Psoas muscle (tissue), 8 donors: ENCODE data around the gene WDR59. TPM values are rescaled to one million over a fixed set of nuclear protein-coding genes. Genes with fewer than 3 reads are reported as not detected.

Experiments used
- ATAC-seq, 4 donors: fragments of 200-7000 bp; cut with Tn5 transposase; one replicate each; pipeline ENCODE4 v1.9.1; 2020; ENCODE audit warnings: moderate library complexity in 3 of 4, mild to moderate bottlenecking in 2 of 4
- DNase-seq, 2 donors: peaks; one replicate each; pipeline ENCODE4 v3.0.0-alpha.2; 2020
- H3K27ac ChIP-seq: fragments of 200-600 bp; one replicate; pipeline ENCODE4 v1.8.0; 2022
- H3K27me3 ChIP-seq, 3 donors: fragments of 200-600 bp in 1 of 3; one replicate each; pipeline versions ENCODE4 v1.6.1 to v1.8.0; 2013 to 2022; ENCODE audit warnings: low read length in 2 of 3, mild to moderate bottlenecking in 2 of 3, moderate library complexity in 1 of 3; ENCODE audit not compliant: insufficient read depth in 3 of 3
- H3K36me3 ChIP-seq, 2 donors: fragments of 200-600 bp in 1 of 2; one replicate each; pipeline versions ENCODE4 v1.6.1 to v1.8.0; 2013 to 2022; ENCODE audit warnings: low read depth in 1 of 2, mild to moderate bottlenecking in 1 of 2, moderate library complexity in 1 of 2; ENCODE audit not compliant: insufficient read depth in 1 of 2
- H3K4me1 ChIP-seq: fragments of 200-600 bp; one replicate; pipeline ENCODE4 v1.8.0; 2022
- H3K4me3 ChIP-seq: fragments of 200-600 bp; one replicate; pipeline ENCODE4 v1.8.0; 2022; ENCODE audit warnings: mild to moderate bottlenecking
- H3K9me3 ChIP-seq: fragments of 200-600 bp; one replicate; pipeline ENCODE4 v1.8.0; 2022
- CTCF ChIP-seq: fragments of 200-600 bp; IDR thresholded peaks from one replicate; pipeline ENCODE4 v1.8.0; 2022; ENCODE audit warnings: antibody characterized with exemption
- WGBS, 3 donors: extraction: QIAGEN DNeasy Blood & Tissue Kit; methylation state at CpG; one replicate each; pipeline versions ENCODE4 v1.1.6 to v1.1.7; 2013; 5-methylcytosine and 5-hydroxymethylcytosine counted together
- intact Hi-C, 2 donors: fragments of 100-400 bp; cut with DNase I; formaldehyde crosslinking; loops; one replicate each; pipeline versions ENCODE4 v1.11.0 to v1.14.2; 2022
- polyA plus RNA-seq, 3 donors: library from polyadenylated mRNA; stranded (reverse); fragments of 200-250 nt; gene quantifications; one replicate each; pipeline ENCODE4 v1.2.3, GENCODE V29; 2013
- total RNA-seq, 4 donors: library from RNA; stranded (reverse); fragmentation: NEBNext Ultra II Directional in 2 of 4; extraction: Animal tissue kit (Norgen Biotek cat#: 25700) in 2 of 4; gene quantifications; one replicate each; pipeline versions ENCODE4 v1.2.1 to v1.2.4, GENCODE V29; 2021 to 2023
- donor health status: healthy with polysubstance abuse.
- donor health status: DM: no; HTN: no; CAD: no; lungs with moderate emphysema.
- donor health status: Bipolar disorder and iron deficiency.
- donor health status: healthy.
- donor health status: DM: yes; HTN: yes; CAD: no.
- donor health status: DM: no; HTN: no; CAD: no.
- donor health status: DM: no; HTN: no; CAD: no.
- donor health status: DM: yes; HTN: yes; CAD: no.

WDR59 gene
- total and polyA plus RNA-seq, 7 donors = 12.0 to 48.2 (median 30.6) TPM

GRCh38 chr16:74831467-74831866 lies 153.5 kb downstream of the WDR59 start:
- no peak for ATAC-seq
- 75 to 82% (median 81%) methylated on average over 5 of the region's 5 CpGs for WGBS, 3 donors
- H3K36me3 ChIP-seq = no peaks in the 10 kb centered on the region
- no peak overlapping the region for H3K4me3 ChIP-seq
- H3K4me1 ChIP-seq = no peaks in the 10 kb centered on the region
- no peak for DNase-seq
- no peak for TF ChIP-seq CTCF
- peaks cover 10% of the 10 kb centered on the region for H3K9me3 ChIP-seq
- H3K27ac ChIP-seq = no peak overlapping the region
- intact Hi-C loops = no loop called here
- no peaks in the 10 kb centered on the region for H3K27me3 ChIP-seq

- Histone ChIP-seq H3K9me3 (peaks cover 10% of the 10 kb centered on the region), H3K4me1 (no peaks in the 10 kb centered on the region), H3K4me3 (no peak overlapping the region), H3K27ac (no peak overlapping the region), H3K36me3 (no peaks in the 10 kb centered on the region), H3K27me3 (no peaks in the 10 kb centered on the region)
- DNase-seq (no peak), ATAC-seq (no peak)
- intact Hi-C loops = no loop called here
- no peak for TF ChIP-seq CTCF
- WGBS, 3 donors = 60 to 70% (median 63%) methylated on average over 3 of the region's 3 CpGs
Observed at GRCh38 chr16:74830648-74831047, 154.3 kb downstream of the WDR59 start.

- intact Hi-C loops = no loop called here
- no peaks in the 10 kb centered on the region for H3K4me1 ChIP-seq
- H3K36me3 ChIP-seq = no peaks in the 10 kb centered on the region
- no peak for TF ChIP-seq CTCF
- ATAC-seq (no peak), DNase-seq (no peak)
- H3K27me3 ChIP-seq = no peaks in the 10 kb centered on the region
- H3K4me3 ChIP-seq = no peak overlapping the region
- H3K27ac ChIP-seq = no peak overlapping the region
- 89 to 94% (median 90%) methylated on average over 5 of the region's 5 CpGs for WGBS, 3 donors
- H3K9me3 ChIP-seq = peaks cover 10% of the 10 kb centered on the region
Observed at GRCh38 chr16:74829637-74830036, 155.3 kb downstream of the WDR59 start.

- ATAC-seq (no peak), DNase-seq (no peak)
- intact Hi-C loops = no loop called here
- peaks cover 10% of the 10 kb centered on the region for H3K9me3 ChIP-seq
- no peak for TF ChIP-seq CTCF
- 62 to 67% (median 64%) methylated on average over 5 of the region's 5 CpGs for WGBS, 3 donors
- H3K27ac ChIP-seq = no peak overlapping the region
- H3K4me3 ChIP-seq = no peak overlapping the region
- H3K4me1 ChIP-seq = no peaks in the 10 kb centered on the region
- H3K27me3 ChIP-seq = no peaks in the 10 kb centered on the region
- no peaks in the 10 kb centered on the region for H3K36me3 ChIP-seq
Observed at GRCh38 chr16:74825941-74826340, 159.0 kb downstream of the WDR59 start.

GRCh38 chr16:74825016-74825415 lies 159.9 kb downstream of the WDR59 start:
- Histone ChIP-seq H3K27me3 (no peaks in the 10 kb centered on the region), H3K36me3 (no peaks in the 10 kb centered on the region), H3K9me3 (peaks cover 10% of the 10 kb centered on the region), H3K4me3 (no peak overlapping the region), H3K27ac (no peak overlapping the region), H3K4me1 (no peaks in the 10 kb centered on the region)
- ATAC-seq (no peak), DNase-seq (no peak)
- intact Hi-C loops = no loop called here
- no peak for TF ChIP-seq CTCF
- WGBS, 3 donors = 75 to 90% (median 84%) methylated on average over 3 of the region's 3 CpGs

Other genes starting within 250 kb of the WDR59 start
- not detected for gene FA2H, start 210.3 kb downstream of the WDR59 start, total RNA-seq
- under 1 TPM; 0.06 to 0.10 (median 0.07) TPM for gene FA2H, start 210.3 kb downstream of the WDR59 start, polyA plus RNA-seq
- 10 to 100 TPM; 21.1 to 57.0 (median 36.1) TPM for gene ZNRF1, start 13.9 kb upstream of the WDR59 start, total RNA-seq
- gene ZNRF1, start 13.9 kb upstream of the WDR59 start, polyA plus RNA-seq = 10 to 100 TPM in 2 of 3 donors, 1 to 10 TPM in 1; 6.7 to 27.4 (median 15.5) TPM
- 10 to 100 TPM; 26.2 to 66.6 (median 41.3) TPM for gene LDHD, start 131.7 kb upstream of the WDR59 start, total RNA-seq
- gene LDHD, start 131.7 kb upstream of the WDR59 start, polyA plus RNA-seq = 10 to 100 TPM; 20.5 to 37.5 (median 27.8) TPM
- 1 to 10 TPM; 6.0 to 8.1 (median 6.4) TPM for gene ZFP1, start 163.4 kb upstream of the WDR59 start, total RNA-seq
- 10 to 100 TPM in 1 of 3 donors, 1 to 10 TPM in 2; 3.4 to 10.4 (median 4.5) TPM for gene ZFP1, start 163.4 kb upstream of the WDR59 start, polyA plus RNA-seq
- 1 to 10 TPM in 1 of 4 donors, not detected in 3; 2.4 TPM for gene CTRB2, start 222.0 kb upstream of the WDR59 start, total RNA-seq
- gene CTRB2, start 222.0 kb upstream of the WDR59 start, polyA plus RNA-seq = 1 to 10 TPM in 1 of 3 donors, under 1 TPM in 2; 0.14 to 1.6 (median 0.63) TPM
- gene CTRB1, start 233.9 kb upstream of the WDR59 start, total RNA-seq = 1 to 10 TPM in 2 of 4 donors, not detected in 2; 1.2 to 3.9 TPM
- 1 to 10 TPM in 1 of 3 donors, under 1 TPM in 2; 0.03 to 2.5 (median 0.25) TPM for gene CTRB1, start 233.9 kb upstream of the WDR59 start, polyA plus RNA-seq